Ureter (tissue), 1 donor: ENCODE measurements around the gene CA7. TPM values are rescaled to one million over a fixed set of nuclear protein-coding genes. Genes with fewer than 3 reads are reported as not detected.
A peak's percentile ranks its signal among the peaks of the same experiment; 100 is the strongest.
"Not testable (repeated sequence)": the region's sequence is repeated elsewhere in the genome, so short reads cannot be mapped to it uniquely, and the experiment has no call there.

Source experiments
- DNase-seq: peaks from one replicate; pipeline ENCODE4 v3.0.0-alpha.2; 2020; ENCODE audit warnings: low spot score
- total RNA-seq: library from RNA; stranded (reverse); gene quantifications from one replicate; pipeline ENCODE4 v1.2.4, GENCODE V29; 2023
- donor health status: DM: yes; HTN: yes; CAD: no.

CA7 gene
- total RNA-seq, 1 donor from 2014 or later = not detected

GRCh38 chr16:66873685-66874055, 29.5 kb downstream of the CA7 start:
- no peak for DNase-seq

GRCh38 chr16:66874079-66874775, 30.0 kb downstream of the CA7 start:
- DNase-seq = no peak

- DNase-seq = no peak
These were observed 33.9 kb downstream of the CA7 start for GRCh38 chr16:66878067-66878466.

GRCh38 chr16:66880288-66881013, 36.2 kb downstream of the CA7 start, which contains the start of gene PDP2:
Gene PDP2, plus strand, starts transcription at chr16:66880515. Its CDS starts 3,770 bp downstream, at chr16:66884285.
- peak; percentile 97 for DNase-seq

- DNase-seq = no peak
These were observed 36.8 kb downstream of the CA7 start for GRCh38 chr16:66881014-66881417.

GRCh38 chr16:66881560-66881959, 37.3 kb downstream of the CA7 start:
- DNase-seq = no peak

- DNase-seq = no peak
These were observed 37.8 kb downstream of the CA7 start for GRCh38 chr16:66881964-66882508.

- DNase-seq = no peak
These were observed 38.5 kb downstream of the CA7 start for GRCh38 chr16:66882702-66883101.

- DNase-seq = no peak
These were observed 41.3 kb downstream of the CA7 start for GRCh38 chr16:66885491-66885890.

GRCh38 chr16:66886321-66886720, 42.1 kb downstream of the CA7 start:
- no peak for DNase-seq

GRCh38 chr16:66886914-66887313, 42.7 kb downstream of the CA7 start:
- no peak for DNase-seq

GRCh38 chr16:66888647-66889615, 44.7 kb downstream of the CA7 start:
- DNase-seq = no peak

GRCh38 chr16:66889622-66890021, 45.4 kb downstream of the CA7 start:
- no peak for DNase-seq

- DNase-seq = no peak
These were observed 46.6 kb downstream of the CA7 start for GRCh38 chr16:66890799-66891198.

GRCh38 chr16:66891360-66891759, 47.1 kb downstream of the CA7 start:
- DNase-seq = no peak

GRCh38 chr16:66891797-66892196, 47.6 kb downstream of the CA7 start:
- no peak for DNase-seq

GRCh38 chr16:66894055-66894454, 49.8 kb downstream of the CA7 start:
- no peak for DNase-seq

GRCh38 chr16:66894948-66895688, 50.9 kb downstream of the CA7 start:
- DNase-seq = peak; percentile 80

GRCh38 chr16:66895689-66895979, 51.4 kb downstream of the CA7 start:
- DNase-seq = no peak

GRCh38 chr16:66895999-66896398, 51.8 kb downstream of the CA7 start:
- DNase-seq = no peak

GRCh38 chr16:66896682-66897081, 52.5 kb downstream of the CA7 start:
- DNase-seq = not testable (repeated sequence)
